T1000 (cell line): ENCODE measurements around the gene LBP.
"Not testable (repeated sequence)": the region's sequence is repeated elsewhere in the genome, so short reads cannot be mapped to it uniquely, and the experiment has no call there.

Source experiments
- DNase-seq: peaks from one replicate; lab custom pipeline; 2025; ENCODE audit warnings: mixed read lengths; lab: John Stamatoyannopoulos, UW

LBP gene

GRCh38 chr20:38321959-38322598 lies 24.2 kb upstream of the LBP start:
- DNase-seq: no peak

DNA sequence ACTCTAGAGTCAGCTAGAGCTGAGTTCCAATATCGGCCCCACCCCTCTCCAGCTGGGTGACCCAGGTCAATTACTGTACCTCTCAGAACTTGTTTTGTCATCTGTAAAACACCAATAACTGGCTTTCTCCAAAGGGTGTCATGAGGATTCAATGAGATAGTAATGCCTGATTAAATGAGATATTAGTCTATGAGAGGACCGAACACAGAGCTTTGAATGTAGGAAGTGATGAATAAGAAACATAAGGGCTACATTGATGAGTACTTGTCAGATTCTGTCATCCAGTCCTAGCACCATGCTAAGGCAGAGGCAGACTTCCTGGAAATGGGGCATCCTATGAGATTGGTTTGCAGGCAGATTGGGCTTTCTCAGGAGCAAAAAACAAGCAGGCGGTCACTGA lies 22.1 kb upstream of the LBP start:
- DNase-seq: no peak

DNA sequence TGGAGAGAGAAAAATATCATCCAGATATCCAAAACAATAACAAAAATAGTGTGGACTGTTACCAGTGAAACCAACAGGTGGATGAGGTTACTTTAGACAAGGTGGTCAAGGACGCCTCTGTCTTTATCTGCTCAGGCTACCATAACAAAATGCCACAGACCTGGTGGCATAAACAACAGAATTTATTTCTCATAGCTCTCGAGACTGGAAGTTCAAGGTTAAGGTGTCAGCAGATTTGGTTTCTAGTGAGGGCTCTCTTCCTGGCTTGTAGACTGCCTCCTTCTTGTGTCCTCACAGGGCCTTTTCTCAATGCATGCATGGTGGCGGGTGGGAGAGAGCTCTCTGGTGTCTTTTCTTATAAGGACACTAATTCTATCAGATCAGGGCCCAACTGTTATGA lies 21.1 kb upstream of the LBP start:
- no peak for DNase-seq

- no peak for DNase-seq
These were observed 20.4 kb upstream of the LBP start for GRCh38 chr20:38325905-38326304.

- no peak for DNase-seq
These were observed 20.0 kb upstream of the LBP start for GRCh38 chr20:38326309-38326708.

DNA sequence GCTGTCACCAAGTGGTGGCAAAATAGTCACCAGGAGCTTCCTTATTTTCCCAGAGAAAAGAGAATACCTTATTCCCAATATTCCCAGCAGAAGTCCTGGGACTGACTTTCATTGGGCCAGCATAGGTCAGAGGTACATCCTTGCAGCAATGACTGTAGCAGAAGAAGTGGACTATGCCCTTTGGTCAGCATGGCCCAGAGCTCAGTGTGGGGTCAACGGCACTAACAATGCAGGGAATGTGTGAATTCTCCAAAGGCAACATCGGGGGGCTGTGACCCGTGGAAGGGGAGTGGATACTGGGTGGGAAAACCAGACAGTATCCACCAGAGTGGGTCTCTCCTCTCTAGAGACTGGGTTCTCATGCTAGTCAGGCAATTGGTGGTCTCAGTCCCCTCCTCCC lies 15.6 kb upstream of the LBP start:
- DNase-seq: no peak

- DNase-seq: no peak
These were observed 15.0 kb upstream of the LBP start for GRCh38 chr20:38331245-38331644.

DNA sequence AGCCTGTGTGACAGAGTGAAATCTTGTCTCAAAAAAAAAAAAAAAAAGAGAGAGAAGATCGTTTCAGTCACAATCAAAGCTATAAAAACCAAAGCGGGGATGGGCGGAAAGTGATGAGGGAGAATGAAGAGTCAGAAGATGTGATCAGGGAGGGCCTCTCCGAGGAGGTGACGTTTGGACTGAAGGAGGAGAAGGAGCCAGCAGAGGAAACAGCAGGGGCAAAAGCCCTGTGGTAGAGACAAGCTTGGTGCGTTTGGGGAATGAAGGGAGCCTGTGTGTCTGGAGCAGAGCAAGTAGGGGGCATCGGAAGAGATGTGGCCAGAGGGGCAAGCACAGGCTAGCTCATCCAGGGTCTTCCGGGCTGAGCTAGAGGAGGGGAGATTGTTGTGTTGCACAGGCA lies 14.5 kb upstream of the LBP start:
- no peak for DNase-seq

DNA sequence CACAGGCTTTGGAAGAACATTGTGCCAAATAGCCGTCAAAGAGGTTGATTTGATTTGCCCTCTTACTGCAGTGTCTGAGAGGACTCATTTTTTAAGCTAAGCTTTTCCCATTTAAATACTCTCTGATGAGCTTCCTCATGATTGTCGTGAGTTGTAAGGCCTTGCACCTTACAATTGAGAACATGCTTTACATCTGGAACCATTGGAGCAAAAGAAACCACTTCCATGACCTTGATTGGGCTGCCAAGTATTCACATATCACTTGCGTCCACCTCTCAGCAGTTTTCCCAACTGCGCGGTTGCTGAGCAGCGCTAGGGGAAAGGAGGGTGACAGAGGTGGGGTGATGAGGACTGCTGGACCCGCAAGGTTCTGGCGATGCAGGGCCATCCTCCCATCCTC lies 12.3 kb upstream of the LBP start:
- no peak for DNase-seq

- DNase-seq: no peak
These were observed 9.6 kb upstream of the LBP start for GRCh38 chr20:38336726-38337125.

GRCh38 chr20:38337561-38338140 lies 8.6 kb upstream of the LBP start:
- DNase-seq: no peak

GRCh38 chr20:38338849-38339520 lies 7.3 kb upstream of the LBP start:
- no peak for DNase-seq

DNA sequence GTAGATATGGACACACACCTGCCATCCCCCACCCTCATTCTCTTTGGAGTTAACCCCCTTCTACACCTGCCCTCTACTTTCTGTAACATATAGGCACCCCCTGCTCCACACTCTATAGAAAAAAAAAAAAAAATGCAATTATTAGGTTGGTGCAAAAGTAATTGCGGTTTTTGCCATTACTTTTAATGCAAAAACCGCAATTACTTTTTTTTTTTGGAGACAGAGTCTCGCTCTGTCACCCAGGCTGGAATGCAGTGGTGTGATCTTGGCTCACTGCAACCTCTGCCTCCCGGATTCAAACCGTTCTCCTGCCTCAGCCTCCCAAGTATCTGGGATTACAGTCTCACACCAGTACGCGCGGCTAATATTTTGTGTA lies 6.8 kb upstream of the LBP start:
- not testable (repeated sequence) for DNase-seq

GRCh38 chr20:38339997-38340396 lies 6.3 kb upstream of the LBP start:
- DNase-seq: no peak

- no peak for DNase-seq
These were observed 5.6 kb upstream of the LBP start for GRCh38 chr20:38340693-38341092.

DNA sequence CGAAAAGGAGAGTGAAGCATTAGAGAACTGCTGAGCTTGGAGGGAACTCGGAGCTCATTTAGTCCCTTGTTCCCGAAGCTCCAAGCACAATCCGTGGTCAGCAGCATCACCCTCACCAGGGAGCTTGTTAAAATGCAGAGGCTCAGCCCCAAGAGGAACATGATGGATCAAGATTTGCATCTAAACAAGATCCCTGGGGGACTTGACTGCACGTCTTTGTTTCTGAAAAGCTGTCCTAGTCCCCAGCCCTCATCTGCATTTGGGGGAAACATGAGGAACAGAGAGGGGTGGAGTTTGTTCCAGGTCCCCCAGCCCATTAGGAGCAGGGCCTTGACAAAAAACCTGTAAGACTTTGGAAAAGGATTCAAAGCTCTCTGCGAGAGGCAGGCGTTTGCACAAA lies 4.1 kb upstream of the LBP start:
- no peak for DNase-seq

GRCh38 chr20:38342713-38343310 lies 3.5 kb upstream of the LBP start:
- no peak for DNase-seq

DNA sequence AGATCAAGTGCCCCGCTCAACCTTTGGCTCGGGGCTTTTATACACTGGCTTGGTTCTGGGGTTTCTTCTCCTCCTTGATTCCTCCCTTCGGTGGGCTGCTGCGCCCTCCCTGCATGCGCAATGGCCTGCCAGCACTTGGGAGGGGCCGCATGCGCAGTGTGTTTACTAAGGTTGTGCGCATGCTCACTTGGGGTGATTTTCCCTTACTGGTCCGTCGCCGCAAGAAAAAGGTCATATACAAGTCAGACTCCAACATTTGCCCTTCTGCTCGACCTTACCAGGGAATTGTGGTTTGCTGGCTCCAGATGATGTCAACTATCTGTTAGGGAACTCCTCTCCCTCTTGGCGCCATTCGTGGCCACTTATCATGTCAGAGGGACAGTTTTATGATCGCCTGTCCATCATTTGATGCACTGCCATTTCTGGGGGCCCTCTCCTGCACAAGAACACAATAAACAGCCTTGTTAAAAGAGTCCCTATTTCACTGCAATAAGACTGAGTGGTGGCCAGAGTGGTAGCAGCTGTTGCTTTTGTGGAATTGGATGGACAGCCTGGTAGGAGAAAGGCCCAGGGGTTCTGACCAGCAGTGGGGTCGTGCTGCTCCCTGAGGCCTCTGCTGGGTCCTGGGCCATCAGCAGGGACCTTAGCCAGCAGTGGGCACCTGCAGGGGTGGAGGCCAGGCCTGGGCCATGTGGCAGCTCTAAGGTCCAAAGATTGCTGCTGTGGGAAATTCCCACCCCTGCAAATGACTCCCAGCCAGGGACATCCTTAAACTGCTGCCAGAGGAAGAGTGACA lies 2.8 kb upstream of the LBP start:
- no peak for DNase-seq

GRCh38 chr20:38344107-38344701 lies 2.1 kb upstream of the LBP start:
- DNase-seq: no peak

DNA sequence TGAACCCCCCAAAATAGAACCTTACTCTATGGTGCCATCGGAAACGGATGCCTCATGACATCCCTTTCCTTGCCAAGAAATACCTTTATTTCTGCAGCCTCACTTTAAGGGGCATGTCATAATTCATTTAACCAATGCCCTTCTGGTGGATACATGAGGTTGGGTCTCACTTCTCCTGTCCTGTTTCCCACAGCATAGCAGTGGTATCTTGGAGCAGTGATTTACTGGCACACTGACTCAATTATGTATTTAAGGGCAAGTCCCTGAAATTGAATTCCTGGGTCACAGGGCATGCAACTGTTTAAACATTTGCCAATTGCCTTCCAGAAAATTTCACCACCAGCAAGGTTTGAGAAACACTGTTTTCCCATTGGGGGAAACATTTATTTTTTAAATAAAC lies 639 bp upstream of the LBP start:
- DNase-seq: no peak

GRCh38 chr20:38346741-38347140 lies 459 bp downstream of the LBP start:
- no peak for DNase-seq

DNA sequence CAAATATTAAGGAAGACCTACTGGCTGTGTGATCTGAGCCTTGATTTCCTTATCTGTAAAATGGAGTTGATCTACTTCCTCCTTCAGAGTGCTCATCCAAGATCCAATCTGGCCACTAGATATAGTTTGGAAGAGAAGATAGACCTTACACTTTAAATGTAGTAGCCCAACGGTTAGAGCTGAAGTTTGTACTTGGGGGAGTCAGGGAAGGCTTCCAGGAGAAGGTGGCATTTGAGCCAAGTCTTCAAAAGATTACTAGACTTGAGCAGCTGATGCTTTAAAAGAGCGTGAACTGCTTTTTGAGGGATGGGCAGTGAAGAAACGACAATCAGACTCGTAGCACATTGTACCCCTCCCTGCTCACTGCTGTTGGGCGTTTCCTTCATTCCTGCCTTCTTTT lies 3.6 kb downstream of the LBP start:
- no peak for DNase-seq
